Naive B cell (primary cell): Measurements from ENCODE around the gene TMEM208. TPM values are rescaled to one million over a fixed set of nuclear protein-coding genes. Genes with fewer than 3 reads are reported as not detected.

Source experiments
- ATAC-seq, 2 donors: fragments of 150-1000 bp; cut with Tn5 transposase; 2 replicates each; pipeline ENCODE4 v1.10.0; 2021; ENCODE audit warnings: low read depth in 2 of 2, mild to moderate bottlenecking in 2 of 2, moderate library complexity in 2 of 2
- DNase-seq: peaks from one replicate; pipeline ENCODE4 v3.0.0; 2022
- H3K27ac Mint-ChIP-seq, 6 donors: one replicate each; pipeline ENCODE4 v1.8.0; 2020 to 2022; ENCODE audit warnings: mild to moderate bottlenecking in 6 of 6, mixed read lengths in 6 of 6, moderate library complexity in 5 of 6, inconsistent platforms in 2 of 6
- H3K27me3 Mint-ChIP-seq, 3 donors: one replicate each; pipeline ENCODE4 v1.8.0; 2021 to 2022; ENCODE audit warnings: mixed read lengths in 3 of 3, mild to moderate bottlenecking in 1 of 3
- H3K36me3 Mint-ChIP-seq, 2 donors: one replicate each; pipeline ENCODE4 v1.8.0; 2020 to 2022; ENCODE audit warnings: mixed read lengths in 2 of 2, inconsistent platforms in 1 of 2, mild to moderate bottlenecking in 1 of 2
- H3K4me1 Mint-ChIP-seq, 3 donors: one replicate each; pipeline ENCODE4 v1.8.0; 2020 to 2022; ENCODE audit warnings: mixed read lengths in 3 of 3, inconsistent platforms in 1 of 3, mild to moderate bottlenecking in 1 of 3, moderate library complexity in 1 of 3
- H3K4me3 Mint-ChIP-seq, 8 donors: one replicate each; pipeline ENCODE4 v1.8.0; 2020 to 2022; ENCODE audit warnings: mild to moderate bottlenecking in 8 of 8, mixed read lengths in 8 of 8, moderate library complexity in 8 of 8, inconsistent platforms in 2 of 8
- H3K9me3 Mint-ChIP-seq, 7 donors: one replicate each; pipeline ENCODE4 v1.8.0; 2020 to 2022; ENCODE audit warnings: mixed read lengths in 7 of 7, mild to moderate bottlenecking in 5 of 7, inconsistent platforms in 2 of 7, moderate library complexity in 1 of 7
- polyA plus RNA-seq, 6 donors: library from polyadenylated mRNA; unstranded; fragments of 300-500 nt; fragmentation: Illumina TruSeq; gene quantifications; one replicate each; pipeline ENCODE4 v1.2.3, GENCODE V29; 2021; ENCODE audit warnings: low read depth in 6 of 6

The TMEM208 gene
- polyA plus RNA-seq, 6 donors from 2014 or later, result 44.9 to 66.7 (median 55.0) TPM

DNA sequence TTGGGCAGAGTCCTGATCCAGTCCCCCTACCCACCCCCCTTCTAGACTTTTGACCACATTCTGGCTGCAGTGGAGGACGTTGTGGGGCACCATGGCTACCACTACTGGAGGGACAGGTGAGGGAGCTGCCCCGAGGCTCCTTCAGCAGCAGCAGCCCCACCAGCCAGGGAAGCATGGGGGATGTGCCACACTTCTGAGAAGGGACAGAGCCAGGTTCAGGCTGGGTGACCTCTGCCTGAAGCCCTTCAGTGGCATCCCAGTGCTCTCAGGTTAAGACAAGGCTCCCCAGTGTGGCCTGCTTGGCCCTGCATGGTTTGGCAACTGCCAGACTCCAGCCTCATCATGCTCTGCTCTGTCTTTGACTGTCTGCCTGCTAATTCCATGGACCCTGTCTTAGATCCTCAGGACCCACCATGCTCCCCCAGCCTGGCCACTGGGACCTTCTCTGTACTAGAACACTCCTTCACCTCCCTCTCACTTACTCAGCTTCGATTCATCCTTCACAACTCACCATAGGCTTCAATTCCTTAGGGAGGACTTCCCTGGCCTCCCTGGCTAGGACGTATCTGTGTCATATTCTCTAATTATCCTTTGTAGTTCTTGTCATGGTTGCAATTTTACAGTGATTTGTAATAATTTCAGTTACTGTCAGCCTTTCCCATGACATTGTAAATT is 30.7 kb downstream of the TMEM208 start:
- Mint-ChIP-seq H3K27ac (no peak overlapping the region), H3K4me1 (peaks cover 0 to 4% (median 0%) of the 10 kb centered on the region in 3 donors), H3K9me3 (no peaks in the 10 kb centered on the region), H3K36me3 (no peaks in the 10 kb centered on the region), H3K27me3 (peaks cover 10 to 31% (median 27%) of the 10 kb centered on the region in 3 donors), H3K4me3 (peak overlapping the region in 1 of 8 donors; percentile 53)
- ATAC-seq (no peak), DNase-seq (no peak)

DNA sequence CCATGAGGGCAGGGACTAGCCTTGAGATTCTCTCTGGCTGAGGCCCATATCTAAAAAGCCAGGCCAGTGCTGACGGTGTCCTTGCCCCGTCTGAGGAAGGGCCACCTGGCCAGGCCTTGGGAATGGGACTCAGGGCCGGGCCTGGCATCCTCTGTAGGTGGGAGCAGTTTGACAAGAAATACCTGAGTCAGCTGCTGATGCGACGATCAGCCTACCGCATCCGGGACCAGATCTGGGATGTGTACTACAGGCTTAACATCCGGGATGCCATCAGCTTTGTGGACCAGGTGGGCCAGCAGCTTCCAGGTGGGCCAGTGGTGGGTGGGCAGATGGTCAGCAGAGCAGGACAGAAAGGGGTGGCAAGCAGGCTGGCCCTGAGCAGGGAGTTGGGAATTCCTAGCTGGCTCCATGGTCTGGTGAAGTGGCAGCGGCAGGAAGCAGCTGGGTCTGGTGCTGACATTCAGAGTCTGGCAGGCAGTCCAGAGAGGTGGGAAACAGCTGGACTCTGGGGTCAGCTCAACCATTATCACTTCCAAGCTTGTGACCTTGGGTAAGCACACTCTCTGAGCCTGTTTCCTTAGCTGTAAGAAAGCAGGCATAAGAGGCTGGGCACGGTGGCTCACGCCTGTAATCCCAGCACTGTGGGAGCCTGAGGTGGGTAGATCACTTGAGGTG is 31.4 kb downstream of the TMEM208 start:
- Mint-ChIP-seq H3K27ac (no peak overlapping the region), H3K36me3 (no peaks in the 10 kb centered on the region), H3K27me3 (peaks cover 10 to 33% (median 32%) of the 10 kb centered on the region in 3 donors), H3K4me1 (peaks cover 0 to 4% (median 0%) of the 10 kb centered on the region in 3 donors), H3K4me3 (no peak overlapping the region), H3K9me3 (no peaks in the 10 kb centered on the region)
- ATAC-seq, result no peak
- no peak for DNase-seq

GRCh38 chr16:67259705-67260104 is 32.8 kb downstream of the TMEM208 start:
- no peak for ATAC-seq
- Mint-ChIP-seq H3K4me1 (peaks cover 0 to 4% (median 0%) of the 10 kb centered on the region in 3 donors), H3K9me3 (no peaks in the 10 kb centered on the region), H3K27ac (no peak overlapping the region), H3K36me3 (no peaks in the 10 kb centered on the region), H3K27me3 (peaks cover 10 to 43% (median 34%) of the 10 kb centered on the region in 3 donors), H3K4me3 (no peak overlapping the region)
- no peak for DNase-seq

DNA sequence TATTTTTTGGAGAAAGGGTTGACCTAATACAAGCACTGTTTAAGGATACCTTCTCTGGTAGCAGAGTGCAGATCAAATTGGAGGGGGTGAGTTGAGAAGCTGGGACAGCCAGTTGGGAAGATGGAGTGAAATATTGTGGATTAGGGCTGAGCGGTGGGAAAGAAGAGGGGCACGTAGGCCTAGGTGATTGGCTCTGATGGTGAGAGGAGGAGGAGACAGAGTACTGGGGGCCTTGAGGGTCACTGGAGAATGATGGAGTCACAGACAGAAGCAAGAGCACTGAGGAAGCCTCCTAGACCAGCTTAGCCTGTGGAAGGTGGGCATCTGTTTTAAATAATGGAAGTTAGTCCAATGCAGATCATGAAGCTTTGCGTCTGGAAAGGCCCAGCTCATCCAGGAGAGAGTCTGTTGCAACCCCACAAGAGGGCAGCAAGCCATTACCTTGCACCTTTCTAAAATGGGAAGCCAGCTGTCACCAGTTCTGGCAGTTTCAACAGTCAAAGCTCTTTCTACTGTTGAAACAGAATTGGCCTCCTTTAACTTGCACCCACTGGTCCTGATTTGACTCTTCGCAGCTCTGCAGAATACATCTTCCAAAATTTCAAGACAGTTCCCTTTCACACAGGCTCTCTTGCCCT is 33.6 kb downstream of the TMEM208 start:
- Mint-ChIP-seq H3K4me1 (peaks cover 0 to 4% (median 0%) of the 10 kb centered on the region in 3 donors), H3K4me3 (peak overlapping the region in 1 of 8 donors; percentile 3), H3K27me3 (peaks cover 10 to 43% (median 29%) of the 10 kb centered on the region in 3 donors), H3K9me3 (no peaks in the 10 kb centered on the region), H3K36me3 (no peaks in the 10 kb centered on the region), H3K27ac (peak overlapping the region in 4 of 6 donors; percentile 26 to 59 (median 37))
- peak; percentile 14 for DNase-seq
- peak; percentile 53 to 68 for ATAC-seq

- no peak for ATAC-seq
- no peaks in the 10 kb centered on the region for H3K36me3 Mint-ChIP-seq
- peaks cover 0 to 4% (median 0%) of the 10 kb centered on the region in 3 donors for H3K4me1 Mint-ChIP-seq
- no peaks in the 10 kb centered on the region for H3K9me3 Mint-ChIP-seq
- H3K4me3 Mint-ChIP-seq, result no peak overlapping the region
- H3K27me3 Mint-ChIP-seq, result peaks cover 0 to 23% (median 16%) of the 10 kb centered on the region in 3 donors
- DNase-seq, result no peak
- no peak overlapping the region for H3K27ac Mint-ChIP-seq
These were observed 36.3 kb downstream of the TMEM208 start for GRCh38 chr16:67263201-67263600.

DNA sequence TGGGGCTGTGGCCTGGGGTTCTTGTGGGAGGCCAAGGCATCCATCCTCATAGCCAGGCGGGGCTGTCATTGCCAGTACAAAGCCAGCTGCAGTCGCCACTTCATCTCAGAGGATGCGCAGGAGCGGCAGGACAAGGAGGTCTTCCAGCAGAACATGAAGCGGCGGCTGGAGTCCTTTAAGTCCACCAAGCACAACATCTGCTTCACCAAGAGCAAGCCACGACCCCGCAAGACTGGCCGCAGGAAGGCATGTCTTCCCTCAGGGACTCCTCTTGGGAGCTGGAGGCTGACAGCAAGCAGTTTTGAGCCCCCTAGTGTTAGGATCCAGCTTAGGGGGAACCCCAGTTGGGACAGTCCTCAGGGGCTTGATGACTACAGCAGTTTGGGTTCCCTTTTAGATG is 37.3 kb downstream of the TMEM208 start:
- H3K27me3 Mint-ChIP-seq, result peaks cover 0 to 23% (median 16%) of the 10 kb centered on the region in 3 donors
- DNase-seq (no peak), ATAC-seq (no peak)
- H3K4me1 Mint-ChIP-seq, result peaks cover 0 to 4% (median 0%) of the 10 kb centered on the region in 3 donors
- H3K36me3 Mint-ChIP-seq, result no peaks in the 10 kb centered on the region
- no peak overlapping the region for H3K27ac Mint-ChIP-seq
- H3K9me3 Mint-ChIP-seq, result no peaks in the 10 kb centered on the region
- H3K4me3 Mint-ChIP-seq, result no peak overlapping the region

DNA sequence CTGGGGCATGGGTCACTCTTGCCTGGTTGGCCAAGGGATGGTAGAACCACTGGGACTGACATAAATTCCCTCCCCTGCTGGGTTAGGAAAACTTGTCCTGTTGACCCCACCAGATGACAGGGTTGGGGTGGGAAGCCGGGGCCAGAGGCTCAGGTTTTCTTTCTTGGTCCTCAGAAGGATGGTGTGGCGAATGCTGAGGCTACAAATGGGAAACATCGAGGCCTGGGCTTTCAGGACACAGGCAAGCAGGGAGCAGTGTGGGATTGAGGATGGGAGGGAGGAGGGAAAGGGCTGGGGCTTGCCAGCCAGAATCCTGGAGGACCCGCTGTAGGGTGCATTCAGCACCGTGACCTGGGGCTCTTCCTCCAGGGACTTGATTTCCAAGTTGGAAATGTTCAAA is 37.9 kb downstream of the TMEM208 start:
- no peak for ATAC-seq
- Mint-ChIP-seq H3K4me3 (no peak overlapping the region), H3K27ac (no peak overlapping the region)

GRCh38 chr16:67265834-67266233 is 38.9 kb downstream of the TMEM208 start:
- Mint-ChIP-seq H3K36me3 (no peaks in the 10 kb centered on the region), H3K27ac (no peak overlapping the region), H3K27me3 (peaks cover 0 to 23% (median 16%) of the 10 kb centered on the region in 3 donors), H3K9me3 (no peaks in the 10 kb centered on the region), H3K4me3 (no peak overlapping the region), H3K4me1 (no peaks in the 10 kb centered on the region)
- no peak for ATAC-seq
- no peak for DNase-seq

More for the DNA sequence above, 37.9 kb downstream of the TMEM208 start:
- no peaks in the 10 kb centered on the region for H3K36me3 Mint-ChIP-seq
- peaks cover 0 to 23% (median 16%) of the 10 kb centered on the region in 3 donors for H3K27me3 Mint-ChIP-seq
- H3K4me1 Mint-ChIP-seq, result peaks cover 0 to 4% (median 0%) of the 10 kb centered on the region in 3 donors
- no peak for DNase-seq
- H3K9me3 Mint-ChIP-seq, result no peaks in the 10 kb centered on the region

GRCh38 chr16:67268136-67268579 is 41.2 kb downstream of the TMEM208 start:
- Mint-ChIP-seq H3K27ac (no peak overlapping the region), H3K27me3 (peaks cover 0 to 11% (median 10%) of the 10 kb centered on the region in 3 donors)
- no peak for ATAC-seq

GRCh38 chr16:67269766-67270165 is 42.8 kb downstream of the TMEM208 start:
- H3K36me3 Mint-ChIP-seq, result no peaks in the 10 kb centered on the region
- no peak overlapping the region for H3K4me3 Mint-ChIP-seq
- peaks cover 0 to 5% (median 0%) of the 10 kb centered on the region in 3 donors for H3K27me3 Mint-ChIP-seq
- H3K27ac Mint-ChIP-seq, result no peak overlapping the region
- ATAC-seq, result no peak
- no peaks in the 10 kb centered on the region for H3K9me3 Mint-ChIP-seq
- H3K4me1 Mint-ChIP-seq, result no peaks in the 10 kb centered on the region
- no peak for DNase-seq

More at GRCh38 chr16:67268136-67268579, 41.2 kb downstream of the TMEM208 start:
- H3K36me3 Mint-ChIP-seq, result no peaks in the 10 kb centered on the region
- no peak for DNase-seq
- no peaks in the 10 kb centered on the region for H3K4me1 Mint-ChIP-seq
- no peak overlapping the region for H3K4me3 Mint-ChIP-seq
- H3K9me3 Mint-ChIP-seq, result no peaks in the 10 kb centered on the region

DNA sequence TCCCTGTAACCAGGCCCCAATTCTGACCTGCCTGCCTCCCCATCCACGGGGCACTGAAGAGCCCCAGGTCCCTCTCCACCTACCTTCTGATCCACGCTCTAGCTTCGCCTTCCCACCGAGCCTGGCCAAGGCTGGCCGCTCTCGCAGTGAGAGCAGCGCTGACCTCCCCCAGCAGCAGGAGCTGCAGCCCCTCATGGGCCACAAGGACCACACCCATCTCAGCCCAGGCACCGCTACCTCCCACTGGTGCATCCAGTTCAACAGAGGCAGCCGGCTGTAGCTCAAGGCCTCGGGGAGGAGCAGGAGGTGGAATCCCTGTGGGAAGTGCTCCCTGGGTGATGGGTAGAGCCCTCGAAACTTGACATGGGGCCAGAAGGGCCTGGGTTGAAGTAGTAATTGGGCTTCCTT is 44.0 kb downstream of the TMEM208 start:
- Mint-ChIP-seq H3K27me3 (peaks cover 0 to 1% (median 0%) of the 10 kb centered on the region in 3 donors), H3K4me1 (no peaks in the 10 kb centered on the region), H3K4me3 (no peak overlapping the region), H3K27ac (no peak overlapping the region), H3K36me3 (no peaks in the 10 kb centered on the region), H3K9me3 (no peaks in the 10 kb centered on the region)
- ATAC-seq (no peak), DNase-seq (no peak)

GRCh38 chr16:67271446-67271845 is 44.5 kb downstream of the TMEM208 start:
- H3K27ac Mint-ChIP-seq, result no peak overlapping the region
- DNase-seq, result no peak

GRCh38 chr16:67275321-67275720 is 48.4 kb downstream of the TMEM208 start:
- Mint-ChIP-seq H3K27ac (no peak overlapping the region), H3K4me1 (peaks cover 9 to 14% (median 10%) of the 10 kb centered on the region in 3 donors), H3K9me3 (no peaks in the 10 kb centered on the region), H3K4me3 (peak overlapping the region in 1 of 8 donors; percentile 38), H3K36me3 (peaks cover 0 to 7% of the 10 kb centered on the region in 2 donors), H3K27me3 (no peaks in the 10 kb centered on the region)
- no peak for DNase-seq
- no peak for ATAC-seq

More at GRCh38 chr16:67271446-67271845, 44.5 kb downstream of the TMEM208 start:
- peaks cover 0 to 3% of the 10 kb centered on the region in 2 donors for H3K36me3 Mint-ChIP-seq
- no peaks in the 10 kb centered on the region for H3K27me3 Mint-ChIP-seq
- H3K4me1 Mint-ChIP-seq, result peaks cover 0 to 2% (median 0%) of the 10 kb centered on the region in 3 donors
- H3K9me3 Mint-ChIP-seq, result no peaks in the 10 kb centered on the region
- ATAC-seq, result no peak
- no peak overlapping the region for H3K4me3 Mint-ChIP-seq
